Stomach (tissue), 4 donors: ENCODE measurements around the gene KHDC4.

Experiments
- CTCF ChIP-seq, 7 experiments: fragments of 450-650 bp in 4 of 7; fragments of 200-600 bp in 3 of 7; sonication (generic) in 3 of 7; IDR thresholded peaks; one replicate each; pipeline ENCODE4 v1.5.1; 2016 to 2019; ENCODE audit warnings: antibody characterized with exemption in 7 of 7, control low read depth in 2 of 7, mild to moderate bottlenecking in 1 of 7
- EP300 ChIP-seq: sonication (generic); formaldehyde crosslinking; IDR thresholded peaks from one replicate; pipeline ENCODE4 v1.6.1; 2017; ENCODE audit warnings: antibody characterized with exemption
- POLR2A ChIP-seq, 4 donors: fragments of 450-650 bp; IDR thresholded peaks; one replicate each; pipeline ENCODE4 v1.6.1; 2016; ENCODE audit warnings: antibody characterized with exemption in 4 of 4, control low read depth in 2 of 4, mild to moderate bottlenecking in 1 of 4, moderate library complexity in 1 of 4
- POLR2AphosphoS5 ChIP-seq, 3 donors: sonication (generic); formaldehyde crosslinking; IDR thresholded peaks; one replicate each; pipeline ENCODE4 v1.6.1; 2016; ENCODE audit warnings: antibody characterized with exemption in 3 of 3

- TF ChIP-seq CTCF (IDR thresholded peaks at IDR 0.05), result no peak
- TF ChIP-seq POLR2A (IDR thresholded peaks at IDR 0.05), result no peak
- TF ChIP-seq POLR2AphosphoS5 (IDR thresholded peaks at IDR 0.05), result no peak
- no peak for TF ChIP-seq EP300
These were observed 28.5 kb upstream of the KHDC4 start for GRCh38 chr1:155962599-155963211.
